ENCODE data around the gene KRTAP10-7. TPM values are rescaled to one million over a fixed set of nuclear protein-coding genes. Genes with fewer than 3 reads are reported as not detected.
"Not testable (repeated sequence)": the region's sequence is repeated elsewhere in the genome, so short reads cannot be mapped to it uniquely, and the experiment has no call there.

Gene KRTAP10-7, protein sequence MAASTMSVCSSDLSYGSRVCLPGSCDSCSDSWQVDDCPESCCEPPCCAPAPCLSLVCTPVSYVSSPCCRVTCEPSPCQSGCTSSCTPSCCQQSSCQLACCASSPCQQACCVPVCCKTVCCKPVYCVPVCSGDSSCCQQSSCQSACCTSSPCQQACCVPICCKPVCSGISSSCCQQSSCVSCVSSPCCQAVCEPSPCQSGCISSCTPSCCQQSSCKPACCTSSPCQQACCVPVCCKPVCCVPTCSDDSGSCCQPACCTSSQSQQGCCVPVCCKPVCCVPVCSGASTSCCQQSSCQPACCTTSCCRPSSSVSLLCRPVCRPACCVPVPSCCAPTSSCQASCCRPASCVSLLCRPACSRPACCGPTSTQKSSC
- total RNA-seq (2011; cell fraction: chromatin; rRNA removed; ENCODE audit: low replicate concordance): not detected in 2 replicates
- total RNA-seq (2011; cell fraction: nucleolus; rRNA removed): not detected in 2 replicates
- total RNA-seq (2011; cell fraction: nucleoplasm; rRNA removed): not detected in 2 replicates
- total RNA-seq (2014; rRNA removed) (not detected in 2 replicates), total RNA-seq (2014; rRNA removed; fragmentation: Illumina TruSeq; extraction: Trizol) (not detected in 2 replicates), total RNA-seq (2015; rRNA removed; fragmentation: Illumina TruSeq; extraction: Trizol) (not detected in 2 replicates), total RNA-seq (2021) (not detected in 2 replicates), polyA plus RNA-seq (2011; rRNA removed) (not detected in 2 replicates), polyA plus RNA-seq (2014; fragmentation: Illumina TruSeq; extraction: Trizol) (not detected in 2 replicates), polyA plus RNA-seq (2014; fragmentation: Nextera tagmentation; extraction: Ambion mirVana) (not detected), polyA plus RNA-seq (2014; rRNA removed) (not detected in 2 replicates), polyA minus RNA-seq (2011; rRNA and poly(A)+ RNA removed) (not detected in 2 replicates), Bru-seq, nascent RNA (not detected), BruChase-seq, experiment 1, labeled RNA remaining after a 2-hour chase (not detected), BruChase-seq, experiment 2, labeled RNA remaining after a 6-hour chase (not detected)
- not detected in 2 replicates for polyA plus RNA-seq (2011; cell fraction: cytosol; rRNA removed)
- polyA plus RNA-seq (2011; cell fraction: nucleus; rRNA removed): not detected in 2 replicates
- not detected in 2 replicates for polyA plus RNA-seq (2012)
- not detected in 2 replicates for polyA minus RNA-seq (2011; cell fraction: cytosol; rRNA and poly(A)+ RNA removed)
- polyA minus RNA-seq (2011; cell fraction: nucleus; rRNA and poly(A)+ RNA removed): not detected in 2 replicates
- long read RNA-seq, experiment 1: 0 reads
- long read RNA-seq, experiment 2: 0 reads
- long read RNA-seq, experiment 3: 0 reads

DNA sequence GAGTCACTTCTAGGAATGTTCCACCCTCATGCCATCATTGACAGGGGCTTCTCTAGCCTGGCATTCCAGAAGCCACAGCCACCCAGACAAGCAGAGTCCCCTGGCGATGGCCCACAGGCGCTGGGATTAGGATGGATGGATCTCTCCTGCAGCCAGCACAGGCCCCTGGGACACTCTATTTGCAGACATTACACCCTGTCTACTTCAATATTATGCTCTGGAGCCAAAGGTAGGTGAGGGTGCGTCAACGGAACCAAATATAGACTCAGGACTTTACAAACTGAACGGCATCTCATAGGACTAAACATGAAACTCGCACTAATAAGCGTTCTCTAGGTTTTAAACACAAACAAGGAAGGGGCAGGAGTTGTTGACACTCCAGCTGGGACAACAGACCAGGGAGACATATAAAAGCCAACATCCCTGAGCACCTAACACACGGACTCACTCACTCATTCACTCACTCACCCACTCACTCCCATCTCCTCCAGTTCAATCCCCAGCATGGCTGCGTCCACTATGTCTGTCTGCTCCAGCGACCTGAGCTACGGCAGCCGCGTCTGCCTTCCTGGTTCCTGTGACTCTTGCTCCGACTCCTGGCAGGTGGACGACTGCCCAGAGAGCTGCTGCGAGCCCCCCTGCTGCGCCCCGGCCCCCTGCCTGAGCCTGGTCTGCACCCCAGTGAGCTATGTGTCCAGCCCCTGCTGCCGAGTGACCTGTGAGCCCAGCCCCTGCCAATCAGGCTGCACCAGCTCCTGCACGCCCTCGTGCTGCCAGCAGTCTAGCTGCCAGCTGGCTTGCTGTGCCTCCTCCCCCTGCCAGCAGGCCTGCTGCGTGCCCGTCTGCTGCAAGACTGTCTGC is at the start of gene KRTAP10-7:
Gene KRTAP10-7, plus strand, starts transcription at position 480 of the 861 bp plus-strand sequence. Its CDS starts 25 bp downstream, at position 505.
- H2AFZ ChIP-seq (ENCODE audit: low read depth, low read length); H3K4me3 ChIP-seq; H3K9ac ChIP-seq (ENCODE audit: insufficient read depth in 1 of 2, low read depth in 2 of 2, low read length in 2 of 2); H3K27ac ChIP-seq (ENCODE audit: extremely low read depth, low read depth, low read length); H3K36me3 ChIP-seq (ENCODE audit: control insufficient read depth, insufficient read depth, low read length); BruUV-seq (replicated peaks); POLR2A ChIA-PET; H3K9me1 ChIP-seq (ENCODE audit: control insufficient read depth, insufficient read depth, low read length); FAIRE-seq; H4K20me1 ChIP-seq (replicated peaks; ENCODE audit: control insufficient read depth, insufficient read depth, low read length); H3K4me2 ChIP-seq (ENCODE audit: insufficient read depth, low read length); ATAC-seq; in situ Hi-C loops (cut with MboI); CTCF ChIA-PET (ENCODE audit: low intra/inter-chr PET ratio); H3K79me2 ChIP-seq (ENCODE audit: control insufficient read depth, insufficient read depth, low read length); DNase-seq (ENCODE audit: extremely low read depth in 1 of 4, low spot score in 3 of 4); H3K9me3 ChIP-seq (replicated peaks; ENCODE audit: control insufficient read depth, insufficient read depth, low read depth, low read length); intact Hi-C loops (cut with micrococcal nuclease): not testable (repeated sequence)
- Histone ChIP-seq H3K27me3 (ENCODE audit: control insufficient read depth in 2 of 2, insufficient read depth in 2 of 2, low read length in 2 of 2) (peaks cover 9 to 48% of the 10 kb centered on the region in 2 experiments), H3K4me1 (replicated peaks in 1 of 2; ENCODE audit: control insufficient read depth in 2 of 2, insufficient read depth in 2 of 2, low read length in 2 of 2) (peaks cover 1 to 16% of the 10 kb centered on the region in 2 experiments; a peak in 3 of 5 replicates)
- under 1% methylated on average over 13 of the region's 23 CpGs for WGBS (ENCODE audit: insufficient coverage, low coverage, missing lambda C conversion rate)
